Activated T-cell treated with anti-CD3 and anti-CD28 coated beads, Interleukin-2, amount 50 U/mL, for 4 hours (primary cell): ENCODE data around the gene RNF40. TPM values are rescaled to one million over a fixed set of nuclear protein-coding genes. Genes with fewer than 3 reads are reported as not detected.

Source experiments
- total RNA-seq, 3 donors: library from RNA; stranded (reverse); gene quantifications; one replicate each; pipeline ENCODE4 v1.2.1, GENCODE V29; 2021

RNF40 gene
- total RNA-seq, 3 donors from 2014 or later, result 111 to 115 (median 113) TPM

Other genes starting within 250 kb of the RNF40 start
- gene ZNF768, start 235.8 kb upstream of the RNF40 start, total RNA-seq, result 10 to 100 TPM in 2 of 3 donors, 1 to 10 TPM in 1; 9.1 to 10.7 (median 10.5) TPM
- gene ZNF747, start 227.5 kb upstream of the RNF40 start, total RNA-seq, result 10 to 100 TPM; 14.2 to 15.4 (median 15.2) TPM
- 10 to 100 TPM; 21.2 to 23.4 (median 22.5) TPM for gene ZNF764, start 203.9 kb upstream of the RNF40 start, total RNA-seq
- gene ZNF688, start 190.6 kb upstream of the RNF40 start, total RNA-seq, result 1 to 10 TPM; 5.6 to 8.1 (median 7.4) TPM
- gene ZNF785, start 176.6 kb upstream of the RNF40 start, total RNA-seq, result 1 to 10 TPM; 4.7 to 9.5 (median 6.8) TPM
- gene ZNF689, start 151.9 kb upstream of the RNF40 start, total RNA-seq, result 10 to 100 TPM; 15.4 to 16.9 (median 16.0) TPM
- 10 to 100 TPM; 65.1 to 85.3 (median 71.0) TPM for gene PRR14, start 111.4 kb upstream of the RNF40 start, total RNA-seq
- gene FBRS, start 103.9 kb upstream of the RNF40 start, total RNA-seq, result 100 to 1,000 TPM; 132 to 158 (median 137) TPM
- 100 to 1,000 TPM in 1 of 3 donors, 10 to 100 TPM in 2; 86.3 to 100 (median 96.5) TPM for gene SRCAP, start 63.2 kb upstream of the RNF40 start, total RNA-seq
- 10 to 100 TPM; 31.1 to 34.5 (median 31.9) TPM for gene PHKG2, start 13.9 kb upstream of the RNF40 start, total RNA-seq
- gene CFAP119, start 260 bp upstream of the RNF40 start, total RNA-seq, result 1 to 10 TPM; 2.8 to 4.7 (median 4.3) TPM
- gene ZNF629, start 24.9 kb downstream of the RNF40 start, total RNA-seq, result 1 to 10 TPM; 5.3 to 7.0 (median 7.0) TPM
- gene BCL7C, start 131.8 kb downstream of the RNF40 start, total RNA-seq, result 10 to 100 TPM; 22.1 to 24.8 (median 23.7) TPM
- under 1 TPM; 0.18 to 0.33 (median 0.28) TPM for gene CTF1, start 134.3 kb downstream of the RNF40 start, total RNA-seq
- gene FBXL19, start 161.2 kb downstream of the RNF40 start, total RNA-seq, result 10 to 100 TPM; 25.8 to 31.3 (median 30.8) TPM
- gene ORAI3, start 186.7 kb downstream of the RNF40 start, total RNA-seq, result 1 to 10 TPM; 1.5 to 3.3 (median 2.8) TPM
- gene SETD1A, start 195.4 kb downstream of the RNF40 start, total RNA-seq, result 10 to 100 TPM; 39.3 to 49.0 (median 40.5) TPM
- gene HSD3B7, start 222.9 kb downstream of the RNF40 start, total RNA-seq, result 1 to 10 TPM; 1.2 to 2.0 (median 1.3) TPM
- gene STX1B, start 248.3 kb downstream of the RNF40 start, total RNA-seq, result under 1 TPM; 0.25 to 0.69 (median 0.43) TPM